GM12891 (cell line): ENCODE results near the gene GUCY1A1.

Source experiments
- POLR2A ChIP-seq: IDR thresholded peaks from 2 replicates; pipeline ENCODE4 v1.6.1; 2011; ENCODE audit warnings: low read depth, low read length, control low read depth
- POLR2AphosphoS5 ChIP-seq: IDR thresholded peaks from 2 replicates; pipeline ENCODE4 v1.6.1; 2011; ENCODE audit warnings: low read depth, low read length, control low read depth

DNA sequence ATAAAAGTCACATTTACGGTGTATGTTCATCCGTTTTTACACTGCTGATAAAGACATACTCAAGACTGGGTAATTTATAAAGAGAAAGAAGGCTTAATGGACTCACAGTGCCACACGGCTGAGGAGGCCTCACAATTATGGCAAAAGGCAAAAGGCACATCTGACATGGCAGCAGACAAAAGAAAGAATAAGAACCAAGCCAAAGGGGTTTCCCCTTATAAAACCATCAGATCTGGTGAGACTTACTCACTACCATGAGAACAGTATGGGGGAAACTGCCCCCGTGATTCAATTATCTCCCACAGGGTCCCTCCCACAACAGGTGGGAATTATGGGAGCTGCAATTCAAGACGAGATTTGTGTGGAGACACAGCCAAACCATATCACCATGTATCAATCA is 84.9 kb downstream of the GUCY1A1 start:
- TF ChIP-seq POLR2A: no peak
- no peak for TF ChIP-seq POLR2AphosphoS5
